Type B pancreatic cell (in vitro differentiated cells): ENCODE measurements around the gene TECPR2. TPM values are rescaled to one million over a fixed set of nuclear protein-coding genes. Genes with fewer than 3 reads are reported as not detected.

Experiments used
- DNase-seq: peaks from one replicate; pipeline ENCODE4 v3.0.0; 2021; ENCODE audit warnings: mixed read lengths; ENCODE audit not compliant: unreplicated experiment; ENCODE audit errors: extremely low spot score
- H3K27ac Mint-ChIP-seq: 2 replicates; pipeline ENCODE4 v1.8.0; 2021; ENCODE audit warnings: mild to moderate bottlenecking, mixed read lengths
- H3K27me3 Mint-ChIP-seq: 2 replicates; pipeline ENCODE4 v1.8.0; 2021; ENCODE audit warnings: mixed read lengths
- H3K36me3 Mint-ChIP-seq: 2 replicates; pipeline ENCODE4 v1.8.0; 2021; ENCODE audit warnings: mixed read lengths
- H3K4me1 Mint-ChIP-seq: one replicate; pipeline ENCODE4 v1.8.0; 2021; ENCODE audit warnings: mixed read lengths; ENCODE audit not compliant: unreplicated experiment
- H3K4me3 Mint-ChIP-seq: 2 replicates; pipeline ENCODE4 v1.8.0; 2021; ENCODE audit warnings: mild to moderate bottlenecking, mixed read lengths
- H3K9me3 Mint-ChIP-seq: 2 replicates; pipeline ENCODE4 v1.8.0; 2021; ENCODE audit warnings: mixed read lengths
- total RNA-seq: library from RNA; stranded (reverse); gene quantifications from 2 replicates; pipeline ENCODE4 v1.2.1, GENCODE V29; 2021; ENCODE audit warnings: low replicate concordance
- TF ChIP-seq, protein P1 (sequence below): fragments of 200-600 bp; sonication (generic); conservative IDR thresholded peaks from 2 replicates; pipeline ENCODE4 v1.5.0; 2021; ENCODE audit warnings: antibody characterized with exemption, mild to moderate bottlenecking

The TECPR2 gene
- total RNA-seq, 1 donor from 2014 or later = 25.5 TPM

DNA sequence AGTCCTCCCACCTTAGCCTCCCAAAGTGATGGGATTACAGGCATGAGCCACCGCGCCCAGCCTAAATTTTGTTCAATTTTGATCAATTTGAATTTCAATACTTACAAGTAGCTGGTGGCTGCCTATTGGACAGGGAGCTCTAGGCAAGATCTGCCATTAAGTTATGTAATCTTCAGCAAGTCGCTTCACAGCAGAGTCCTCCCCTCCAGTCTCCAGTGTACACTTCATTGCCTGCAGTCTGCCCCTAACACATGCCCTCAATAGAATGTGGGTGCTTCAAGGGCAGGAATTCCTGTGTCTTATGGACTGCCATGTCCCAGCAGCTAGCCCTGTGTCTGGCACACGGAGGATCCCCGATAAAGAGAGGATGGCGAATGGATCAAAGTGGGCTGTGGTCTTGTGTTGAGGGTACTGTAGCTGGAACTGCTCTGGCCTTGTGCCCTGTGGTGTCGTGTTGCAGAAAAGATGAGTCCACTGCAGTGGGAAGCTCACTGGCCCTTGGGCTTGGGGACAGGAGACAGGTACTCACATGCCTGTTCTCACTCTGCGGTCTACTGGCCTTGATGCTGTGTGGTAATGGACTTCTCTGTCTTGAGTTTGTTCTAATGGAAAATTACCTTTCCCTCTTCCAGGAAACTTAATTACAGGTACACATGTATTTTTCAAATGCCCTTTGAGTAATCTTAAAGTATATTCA, 67.6 kb downstream of the TECPR2 start:
- Mint-ChIP-seq H3K4me1 (peaks cover 6% of the 10 kb centered on the region), H3K36me3 (peaks cover 9% of the 10 kb centered on the region), H3K27ac (no peak overlapping the region), H3K9me3 (no peaks in the 10 kb centered on the region), H3K27me3 (no peaks in the 10 kb centered on the region), H3K4me3 (no peak overlapping the region)
- TF ChIP-seq, protein P1, sequence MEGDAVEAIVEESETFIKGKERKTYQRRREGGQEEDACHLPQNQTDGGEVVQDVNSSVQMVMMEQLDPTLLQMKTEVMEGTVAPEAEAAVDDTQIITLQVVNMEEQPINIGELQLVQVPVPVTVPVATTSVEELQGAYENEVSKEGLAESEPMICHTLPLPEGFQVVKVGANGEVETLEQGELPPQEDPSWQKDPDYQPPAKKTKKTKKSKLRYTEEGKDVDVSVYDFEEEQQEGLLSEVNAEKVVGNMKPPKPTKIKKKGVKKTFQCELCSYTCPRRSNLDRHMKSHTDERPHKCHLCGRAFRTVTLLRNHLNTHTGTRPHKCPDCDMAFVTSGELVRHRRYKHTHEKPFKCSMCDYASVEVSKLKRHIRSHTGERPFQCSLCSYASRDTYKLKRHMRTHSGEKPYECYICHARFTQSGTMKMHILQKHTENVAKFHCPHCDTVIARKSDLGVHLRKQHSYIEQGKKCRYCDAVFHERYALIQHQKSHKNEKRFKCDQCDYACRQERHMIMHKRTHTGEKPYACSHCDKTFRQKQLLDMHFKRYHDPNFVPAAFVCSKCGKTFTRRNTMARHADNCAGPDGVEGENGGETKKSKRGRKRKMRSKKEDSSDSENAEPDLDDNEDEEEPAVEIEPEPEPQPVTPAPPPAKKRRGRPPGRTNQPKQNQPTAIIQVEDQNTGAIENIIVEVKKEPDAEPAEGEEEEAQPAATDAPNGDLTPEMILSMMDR = no peak
- no peak for DNase-seq

GRCh38 chr14:102431751-102432150, 69.0 kb downstream of the TECPR2 start:
- Mint-ChIP-seq H3K9me3 (no peaks in the 10 kb centered on the region), H3K4me1 (peaks cover 6% of the 10 kb centered on the region), H3K27me3 (no peaks in the 10 kb centered on the region), H3K36me3 (peaks cover 9% of the 10 kb centered on the region), H3K27ac (no peak overlapping the region), H3K4me3 (no peak overlapping the region)
- TF ChIP-seq, protein P1 = no peak
- no peak for DNase-seq

GRCh38 chr14:102434647-102435175, 72.0 kb downstream of the TECPR2 start:
- TF ChIP-seq, protein P1 = no peak
- Mint-ChIP-seq H3K36me3 (no peaks in the 10 kb centered on the region), H3K27me3 (no peaks in the 10 kb centered on the region), H3K4me3 (no peak overlapping the region), H3K4me1 (peaks cover 13% of the 10 kb centered on the region), H3K27ac (no peak overlapping the region), H3K9me3 (no peaks in the 10 kb centered on the region)
- no peak for DNase-seq

DNA sequence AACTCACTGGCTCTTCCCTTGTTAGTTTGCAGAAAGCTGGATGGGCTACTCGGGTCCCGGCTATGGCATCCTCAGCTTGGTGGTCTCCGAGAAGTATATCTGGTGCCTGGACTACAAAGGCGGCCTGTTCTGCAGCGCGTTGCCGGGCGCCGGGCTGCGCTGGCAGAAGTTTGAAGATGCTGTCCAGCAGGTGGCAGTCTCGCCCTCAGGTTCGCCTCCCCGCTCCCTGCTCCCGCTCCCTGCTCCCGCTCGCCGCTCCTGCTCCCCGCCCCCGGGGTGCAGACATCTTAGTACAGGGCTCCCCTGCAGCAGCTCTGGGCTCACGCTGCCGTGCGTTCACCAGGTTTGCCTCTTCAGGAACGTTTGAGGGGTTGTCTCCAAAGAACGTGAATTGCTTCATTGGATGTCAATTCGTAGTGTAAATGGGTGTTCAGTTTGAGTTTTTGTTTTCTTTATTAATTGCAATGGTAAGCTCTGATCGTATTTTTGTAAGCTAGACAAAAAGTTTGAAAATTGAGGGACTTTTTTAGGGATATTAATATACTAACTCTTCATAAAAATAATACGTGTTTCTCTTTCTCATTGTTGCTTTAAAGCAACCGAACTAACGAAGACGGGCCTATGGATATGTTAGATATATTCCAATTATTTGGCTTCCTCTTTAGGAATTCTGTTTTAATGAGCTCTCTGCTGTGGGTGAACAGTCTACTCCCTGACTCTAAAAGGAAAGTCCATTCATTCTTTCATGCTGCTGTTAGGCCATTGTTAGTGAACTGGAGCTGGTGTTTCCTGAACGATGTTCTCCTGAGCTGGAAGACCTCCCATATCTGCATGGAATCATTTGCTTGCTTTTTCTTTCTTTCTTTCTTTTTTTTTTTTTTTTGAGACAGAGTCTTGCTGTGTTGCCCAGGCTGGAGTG, 75.5 kb downstream of the TECPR2 start:
- TF ChIP-seq, protein P1 = peak; percentile 91
- Mint-ChIP-seq H3K27ac (no peak overlapping the region), H3K4me3 (peak overlapping the region; percentile 70), H3K36me3 (peaks cover 7% of the 10 kb centered on the region), H3K4me1 (peaks cover 7% of the 10 kb centered on the region), H3K9me3 (no peaks in the 10 kb centered on the region), H3K27me3 (no peaks in the 10 kb centered on the region)
- DNase-seq = peak; percentile 89

DNA sequence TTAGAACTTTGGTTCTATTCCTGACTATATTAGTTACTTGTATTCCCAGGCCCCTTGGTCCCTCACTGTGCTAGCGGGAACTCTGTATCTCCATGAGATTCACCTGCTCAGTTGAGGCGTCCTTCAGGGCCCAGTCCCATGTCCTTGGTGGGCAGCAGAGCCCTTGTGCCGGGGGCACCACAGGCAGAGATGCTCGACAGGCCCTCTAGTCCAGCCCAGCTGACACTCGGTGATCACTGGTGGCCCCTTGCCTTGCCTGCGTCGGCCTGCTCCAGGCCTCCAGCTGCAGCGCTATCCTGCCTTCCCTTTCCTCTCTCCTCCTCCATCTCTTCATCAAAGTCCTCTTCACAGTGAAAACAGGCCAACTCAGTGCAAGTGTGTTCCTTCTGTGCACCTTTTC, 76.8 kb downstream of the TECPR2 start:
- TF ChIP-seq, protein P1 = no peak
- no peak overlapping the region for H3K27ac Mint-ChIP-seq
- no peak for DNase-seq
- no peak overlapping the region for H3K4me3 Mint-ChIP-seq
- H3K9me3 Mint-ChIP-seq = no peaks in the 10 kb centered on the region
- H3K4me1 Mint-ChIP-seq = peaks cover 7% of the 10 kb centered on the region
- no peaks in the 10 kb centered on the region for H3K27me3 Mint-ChIP-seq
- H3K36me3 Mint-ChIP-seq = peaks cover 7% of the 10 kb centered on the region
